Ammon's horn (tissue), 1 donor: Measurements from ENCODE around the gene DBX2.
A peak's percentile ranks its signal among the peaks of the same experiment; 100 is the strongest.
"Not testable (repeated sequence)": the region's sequence is repeated elsewhere in the genome, so short reads cannot be mapped to it uniquely, and the experiment has no call there.

Experiments
- DNase-seq: peaks from one replicate; pipeline ENCODE4 v3.0.0-alpha.2; 2016; ENCODE audit warnings: low spot score

The DBX2 gene

GRCh38 chr12:45050751-45051571 is at the start of gene DBX2:
DBX2 (minus strand) TSS chr12:45051099; CDS start chr12:45050927, 172 bp downstream.
- peak; percentile 77 for DNase-seq

- DNase-seq: no peak
These were observed 47.9 kb upstream of the DBX2 start for GRCh38 chr12:45098766-45099165.

GRCh38 chr12:45095417-45095816 is 44.5 kb upstream of the DBX2 start:
- not testable (repeated sequence) for DNase-seq

- DNase-seq: no peak
These were observed 42.2 kb upstream of the DBX2 start for GRCh38 chr12:45093051-45093450.

GRCh38 chr12:45089411-45090075 is 38.6 kb upstream of the DBX2 start:
- peak; percentile 20 for DNase-seq

- no peak for DNase-seq
These were observed 37.7 kb upstream of the DBX2 start for GRCh38 chr12:45088608-45089007.

GRCh38 chr12:45084248-45084647 is 33.3 kb upstream of the DBX2 start:
- not testable (repeated sequence) for DNase-seq

- no peak for DNase-seq
These were observed 26.4 kb upstream of the DBX2 start for GRCh38 chr12:45077251-45077650.

- DNase-seq: no peak
These were observed 25.6 kb upstream of the DBX2 start for GRCh38 chr12:45076417-45077026.

- DNase-seq: no peak
These were observed 24.8 kb upstream of the DBX2 start for GRCh38 chr12:45075587-45076282.

- no peak for DNase-seq
These were observed 14.3 kb upstream of the DBX2 start for GRCh38 chr12:45065125-45065626.

GRCh38 chr12:45060976-45061375 is 10.1 kb upstream of the DBX2 start:
- DNase-seq: no peak

- DNase-seq: no peak
These were observed 750 bp upstream of the DBX2 start for GRCh38 chr12:45051572-45052125.

- DNase-seq: no peak
These were observed 768 bp downstream of the DBX2 start for GRCh38 chr12:45049912-45050750.

GRCh38 chr12:45042599-45042998 is 8.3 kb downstream of the DBX2 start:
- no peak for DNase-seq

- DNase-seq: no peak
These were observed 9.9 kb downstream of the DBX2 start for GRCh38 chr12:45040977-45041376.

- DNase-seq: no peak
These were observed 11.1 kb downstream of the DBX2 start for GRCh38 chr12:45039757-45040156.

- DNase-seq: peak; percentile 59
These were observed 16.0 kb downstream of the DBX2 start for GRCh38 chr12:45034861-45035265.

- DNase-seq: no peak
These were observed 33.0 kb downstream of the DBX2 start for GRCh38 chr12:45017916-45018315.

- no peak for DNase-seq
These were observed 36.5 kb downstream of the DBX2 start for GRCh38 chr12:45014396-45014795.

- DNase-seq: no peak
These were observed 38.1 kb downstream of the DBX2 start for GRCh38 chr12:45012749-45013148.
